Fibroblast of lung (primary cell): ENCODE measurements around the gene SPAG9.

Experiments
- EZH2 ChIP-seq: IDR thresholded peaks from 2 replicates; pipeline ENCODE4 v1.5.1; 2012; ENCODE audit warnings: low read length, control low read depth, mild to moderate bottlenecking; ENCODE audit errors: missing control alignments
- TF ChIP-seq, protein P1 (sequence below), 2 donors: IDR thresholded peaks in 1 of 2; conservative IDR thresholded peaks in 1 of 2; 1 replicate in 1 of 2; 2 replicates in 1 of 2; pipeline ENCODE4 v1.5.1; 2011 to 2012; ENCODE audit warnings: low read length in 2 of 2, control low read depth in 1 of 2, inconsistent platforms in 1 of 2, low read depth in 1 of 2, mild to moderate bottlenecking in 1 of 2

DNA sequence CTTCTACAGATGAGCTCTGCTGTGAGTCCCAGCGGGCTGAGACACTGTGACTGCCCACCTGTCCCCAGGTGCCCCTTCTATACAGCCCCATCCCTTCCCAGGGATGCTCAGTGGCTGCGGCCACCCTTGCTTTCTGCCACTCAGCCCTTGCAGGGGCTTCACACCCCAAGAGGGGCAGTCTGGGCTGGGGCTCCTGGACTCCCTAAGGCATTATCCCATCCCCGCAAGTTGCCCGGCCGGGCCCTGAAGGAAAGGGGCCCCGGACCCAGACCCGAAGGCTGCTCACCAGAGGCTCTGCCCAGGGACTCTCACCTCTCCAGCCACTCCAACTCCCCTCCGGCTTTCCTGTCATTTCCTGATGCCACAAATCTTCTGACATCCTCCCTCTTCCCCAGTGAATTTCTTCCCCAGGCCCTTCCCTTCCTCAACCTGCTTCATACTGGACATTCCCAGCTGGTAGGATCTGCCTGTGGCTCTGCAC is 166.0 kb downstream of the SPAG9 start:
- TF ChIP-seq, protein P1, sequence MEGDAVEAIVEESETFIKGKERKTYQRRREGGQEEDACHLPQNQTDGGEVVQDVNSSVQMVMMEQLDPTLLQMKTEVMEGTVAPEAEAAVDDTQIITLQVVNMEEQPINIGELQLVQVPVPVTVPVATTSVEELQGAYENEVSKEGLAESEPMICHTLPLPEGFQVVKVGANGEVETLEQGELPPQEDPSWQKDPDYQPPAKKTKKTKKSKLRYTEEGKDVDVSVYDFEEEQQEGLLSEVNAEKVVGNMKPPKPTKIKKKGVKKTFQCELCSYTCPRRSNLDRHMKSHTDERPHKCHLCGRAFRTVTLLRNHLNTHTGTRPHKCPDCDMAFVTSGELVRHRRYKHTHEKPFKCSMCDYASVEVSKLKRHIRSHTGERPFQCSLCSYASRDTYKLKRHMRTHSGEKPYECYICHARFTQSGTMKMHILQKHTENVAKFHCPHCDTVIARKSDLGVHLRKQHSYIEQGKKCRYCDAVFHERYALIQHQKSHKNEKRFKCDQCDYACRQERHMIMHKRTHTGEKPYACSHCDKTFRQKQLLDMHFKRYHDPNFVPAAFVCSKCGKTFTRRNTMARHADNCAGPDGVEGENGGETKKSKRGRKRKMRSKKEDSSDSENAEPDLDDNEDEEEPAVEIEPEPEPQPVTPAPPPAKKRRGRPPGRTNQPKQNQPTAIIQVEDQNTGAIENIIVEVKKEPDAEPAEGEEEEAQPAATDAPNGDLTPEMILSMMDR (conservative IDR thresholded peaks at IDR 0.05 in 1 of 2, IDR thresholded peaks at IDR 0.05 in 1 of 2; ENCODE audit: low read depth in 1 of 2, low read length in 2 of 2): no peak
- TF ChIP-seq EZH2: no peak
